Measurements from ENCODE around the gene AZU1. TPM values are rescaled to one million over a fixed set of nuclear protein-coding genes. Genes with fewer than 3 reads are reported as not detected.
A peak's percentile ranks its signal among the peaks of the same experiment; 100 is the strongest.

AZU1 gene
- not detected for total RNA-seq

DNA sequence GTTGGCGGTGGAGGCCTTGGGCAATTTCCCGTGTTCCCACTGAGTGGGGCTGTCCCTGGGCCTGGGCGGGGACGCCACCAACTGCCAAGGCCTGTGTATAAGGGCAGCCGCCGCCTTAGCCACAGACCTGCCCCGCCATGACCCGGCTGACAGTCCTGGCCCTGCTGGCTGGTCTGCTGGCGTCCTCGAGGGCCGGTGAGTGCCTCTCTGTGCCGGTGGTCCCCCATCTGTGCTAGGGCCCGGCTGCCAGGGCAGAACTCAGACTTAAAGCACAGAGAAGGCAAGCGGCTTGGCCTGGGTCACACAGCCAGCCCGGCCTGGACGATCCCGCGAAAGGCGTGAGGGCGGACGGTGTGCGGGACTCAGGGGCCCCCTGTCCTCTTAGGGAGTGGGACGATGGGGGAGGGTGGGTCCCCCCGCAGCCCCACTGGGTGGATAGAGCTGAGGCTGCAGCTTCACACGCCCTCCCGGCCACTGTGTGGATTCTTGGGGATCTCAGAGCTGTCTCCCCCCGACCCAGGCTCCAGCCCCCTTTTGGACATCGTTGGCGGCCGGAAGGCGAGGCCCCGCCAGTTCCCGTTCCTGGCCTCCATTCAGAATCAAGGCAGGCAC is at the start of gene AZU1:
Gene AZU1 (plus strand): TSS at position 128 of the 612 bp plus-strand sequence. CDS start 10 bp downstream, at position 138.
- Histone ChIP-seq H3K27me3 (peaks cover 8% of the 10 kb centered on the region), H3K4me3 (no peak within 1 kb of the TSS), H3K27ac (no peak within 1 kb of the TSS), H3K9me3 (no peaks in the 10 kb centered on the region), H3K36me3 (no peaks in the 10 kb centered on the region), H3K4me1 (no peaks in the 10 kb centered on the region)
- no peak for TF ChIP-seq CTCF (IDR thresholded peaks at IDR 0.05)
- DNase-seq (ENCODE audit: low spot score in 2 of 2): no peak
- intact Hi-C loops (cut with DNase I): no loop called here

GRCh38 chr19:778910-779653 is 48.6 kb upstream of the AZU1 start:
- DNase-seq (ENCODE audit: low spot score in 2 of 2): peak in 1 of 2 donors; percentile 84
- Histone ChIP-seq H3K27ac (peak overlapping the region; percentile 59 to 70), H3K27me3 (no peaks in the 10 kb centered on the region), H3K9me3 (no peaks in the 10 kb centered on the region), H3K36me3 (no peaks in the 10 kb centered on the region), H3K4me3 (peak overlapping the region in 1 of 2 donors; percentile 22), H3K4me1 (peaks cover 4 to 13% of the 10 kb centered on the region in 2 donors)
- intact Hi-C loops (cut with DNase I): loop anchor here (10.0 kb wide), 1 partner anchor 86 kb away; no protein-coding TSS in a partner anchor
- no peak for TF ChIP-seq CTCF (IDR thresholded peaks at IDR 0.05)

DNA sequence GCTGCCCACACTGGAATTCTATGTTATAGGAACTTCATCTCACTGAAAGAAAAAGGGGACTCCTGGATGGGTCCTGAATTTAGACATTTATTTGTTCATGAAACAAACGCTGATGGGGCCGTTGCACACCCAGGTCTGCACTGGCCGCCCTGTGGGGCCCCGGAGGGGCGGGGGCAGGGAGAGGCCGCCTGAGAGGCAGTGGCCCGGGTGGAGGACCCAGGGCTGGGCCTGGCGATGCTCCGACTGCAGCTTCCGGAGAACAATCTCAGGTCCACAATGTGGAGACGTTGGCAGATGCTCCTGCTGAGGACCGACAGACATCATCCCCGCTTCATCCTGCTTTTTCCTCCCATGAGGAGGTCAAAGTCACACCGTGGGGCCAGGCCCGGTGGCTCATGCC is 46.7 kb upstream of the AZU1 start:
- no peaks in the 10 kb centered on the region for H3K27me3 ChIP-seq
- DNase-seq (ENCODE audit: low spot score in 2 of 2): no peak
- no peak overlapping the region for H3K27ac ChIP-seq
- H3K36me3 ChIP-seq: no peaks in the 10 kb centered on the region
- no peak for TF ChIP-seq CTCF (IDR thresholded peaks at IDR 0.05)
- H3K9me3 ChIP-seq: no peaks in the 10 kb centered on the region
- intact Hi-C loops (cut with DNase I): no loop called here
- no peak overlapping the region for H3K4me3 ChIP-seq
- peaks cover 4 to 13% of the 10 kb centered on the region in 2 donors for H3K4me1 ChIP-seq

DNA sequence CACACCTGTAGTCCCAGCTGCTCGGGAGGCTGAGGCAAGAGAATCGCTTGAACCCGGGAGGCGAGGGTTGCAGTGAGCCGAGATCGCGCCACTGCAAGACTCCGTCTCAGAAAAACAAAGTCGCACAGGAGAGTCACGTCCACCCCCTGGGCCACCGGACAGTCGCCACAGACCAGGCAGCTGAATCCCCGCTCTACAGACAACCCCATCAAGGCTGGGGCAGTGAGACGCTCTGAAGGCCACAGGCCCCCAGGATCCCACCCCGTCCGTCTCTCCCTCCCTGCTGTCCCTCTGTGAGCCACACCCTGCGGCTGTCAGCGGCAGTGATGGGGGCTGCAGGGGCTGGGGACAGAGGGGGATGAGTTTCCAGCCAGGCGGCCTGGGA is 45.8 kb upstream of the AZU1 start:
- H3K27me3 ChIP-seq: no peaks in the 10 kb centered on the region
- TF ChIP-seq CTCF (IDR thresholded peaks at IDR 0.05): no peak
- H3K36me3 ChIP-seq: no peaks in the 10 kb centered on the region
- intact Hi-C loops (cut with DNase I): no loop called here
- H3K9me3 ChIP-seq: no peaks in the 10 kb centered on the region
- peaks cover 4 to 13% of the 10 kb centered on the region in 2 donors for H3K4me1 ChIP-seq
- no peak overlapping the region for H3K4me3 ChIP-seq
- no peak overlapping the region for H3K27ac ChIP-seq
- DNase-seq (ENCODE audit: low spot score in 2 of 2): no peak

DNA sequence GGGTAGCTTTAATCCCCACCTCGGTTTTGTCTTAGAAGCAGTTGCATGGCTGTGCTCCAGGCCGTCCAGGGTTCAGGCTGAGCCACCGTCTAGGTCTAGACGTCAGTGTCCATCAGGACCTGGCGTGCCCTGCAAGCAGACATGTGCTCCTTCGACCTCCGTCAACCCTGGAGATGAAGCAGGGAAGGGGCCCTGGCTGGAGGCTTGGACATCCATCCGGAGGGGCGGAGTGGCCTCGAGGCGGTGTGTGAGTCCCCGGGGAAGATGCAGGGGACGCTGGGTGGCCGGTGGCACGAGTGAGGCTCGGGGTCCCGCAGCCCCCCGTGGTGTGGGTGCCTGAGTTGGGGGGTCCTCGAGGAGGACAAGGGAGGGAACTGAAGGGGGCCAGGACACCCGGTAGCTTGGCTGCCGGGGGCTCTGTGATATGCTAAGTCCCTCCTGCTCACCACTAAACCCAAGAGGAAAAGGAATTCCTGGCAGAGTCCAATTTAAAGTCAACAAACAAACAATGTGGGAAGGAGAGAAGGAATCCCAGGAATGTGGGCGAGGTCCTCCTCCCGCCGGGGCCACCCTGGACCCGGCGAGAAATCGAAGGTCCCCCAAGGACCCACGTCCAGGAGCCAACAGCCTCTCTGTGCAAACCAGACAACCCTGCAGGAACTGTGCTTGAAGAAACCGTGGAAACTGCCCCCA is 45.3 kb upstream of the AZU1 start:
- no peak for TF ChIP-seq CTCF (IDR thresholded peaks at IDR 0.05)
- H3K36me3 ChIP-seq: no peaks in the 10 kb centered on the region
- DNase-seq (ENCODE audit: low spot score in 2 of 2): no peak
- no peaks in the 10 kb centered on the region for H3K27me3 ChIP-seq
- peak overlapping the region; percentile 20 to 21 for H3K4me3 ChIP-seq
- H3K27ac ChIP-seq: peak overlapping the region in 1 of 2 donors; percentile 4
- H3K9me3 ChIP-seq: no peaks in the 10 kb centered on the region
- H3K4me1 ChIP-seq: peaks cover 4 to 13% of the 10 kb centered on the region in 2 donors
- intact Hi-C loops (cut with DNase I): no loop called here

Data from ascending aorta (tissue), 2 donors.